Amniotic stem cell (primary cell): ENCODE measurements around the gene BSPH1.
"Not testable (repeated sequence)": the region's sequence is repeated elsewhere in the genome, so short reads cannot be mapped to it uniquely, and the experiment has no call there.

ENCODE experiments used
- DNase-seq: peaks from one replicate; lab custom pipeline; 2025; lab: John Stamatoyannopoulos, UW

The BSPH1 gene

GRCh38 chr19:47992070-47992469 lies at the start of gene BSPH1:
Gene BSPH1, minus strand, starts transcription at chr19:47992170. Its CDS starts 89 bp downstream, at chr19:47992081.
- no peak for DNase-seq

GRCh38 chr19:48036765-48037164 lies 44.8 kb upstream of the BSPH1 start:
- no peak for DNase-seq

- no peak for DNase-seq
Measured at GRCh38 chr19:48033604-48034003, 41.6 kb upstream of the BSPH1 start.

- no peak for DNase-seq
Measured at GRCh38 chr19:48030073-48030472, 38.1 kb upstream of the BSPH1 start.

- no peak for DNase-seq
Measured at GRCh38 chr19:48029431-48029830, 37.5 kb upstream of the BSPH1 start.

- DNase-seq = no peak
Measured at GRCh38 chr19:48025480-48025879, 33.5 kb upstream of the BSPH1 start.

GRCh38 chr19:48023518-48023917 lies 31.5 kb upstream of the BSPH1 start:
- DNase-seq = no peak

- DNase-seq = no peak
Measured at GRCh38 chr19:48023011-48023410, 31.0 kb upstream of the BSPH1 start.

- DNase-seq = no peak
Measured at GRCh38 chr19:48020686-48021085, 28.7 kb upstream of the BSPH1 start.

- DNase-seq = no peak
Measured at GRCh38 chr19:48010932-48011758, 19.2 kb upstream of the BSPH1 start.

- no peak for DNase-seq
Measured at GRCh38 chr19:48006762-48007161, 14.8 kb upstream of the BSPH1 start.

GRCh38 chr19:48004236-48004635 lies 12.3 kb upstream of the BSPH1 start:
- no peak for DNase-seq

GRCh38 chr19:48000846-48001245 lies 8.9 kb upstream of the BSPH1 start:
- DNase-seq = no peak

- DNase-seq = no peak
Measured at GRCh38 chr19:47998800-47999199, 6.8 kb upstream of the BSPH1 start.

GRCh38 chr19:47996230-47996727 lies 4.3 kb upstream of the BSPH1 start:
- DNase-seq = no peak

- DNase-seq = no peak
Measured at GRCh38 chr19:47994209-47994802, 2.3 kb upstream of the BSPH1 start, which contains the start of gene ELSPBP1. Gene ELSPBP1, plus strand, starts transcription at chr19:47994632. Its CDS starts 14,036 bp downstream, at chr19:48008668.

GRCh38 chr19:47991191-47991808 lies 670 bp downstream of the BSPH1 start:
- DNase-seq = no peak

GRCh38 chr19:47973529-47973928 lies 18.4 kb downstream of the BSPH1 start:
- no peak for DNase-seq

- not testable (repeated sequence) for DNase-seq
Measured at GRCh38 chr19:47955936-47956335, 36.0 kb downstream of the BSPH1 start.

- not testable (repeated sequence) for DNase-seq
Measured at GRCh38 chr19:47952132-47952531, 39.8 kb downstream of the BSPH1 start.

- DNase-seq = not testable (repeated sequence)
Measured at GRCh38 chr19:47949852-47950521, 42.0 kb downstream of the BSPH1 start.

GRCh38 chr19:47928581-47928980 lies 63.4 kb downstream of the BSPH1 start:
- not testable (repeated sequence) for DNase-seq
